ENCODE data around the gene ENDOV.
A peak's percentile ranks its signal among the peaks of the same experiment; 100 is the strongest.

Gene ENDOV

GRCh38 chr17:80474961-80475909 is 60.3 kb downstream of the ENDOV start:
- TF ChIP-seq CTCF (conservative IDR thresholded peaks at IDR 0.05), result no peak
- H3K27ac ChIP-seq, result peak overlapping the region; percentile 60

- H3K27ac ChIP-seq, result peak within 1 kb of the TSS; percentile 60; the same call in 1 of the 2 replicates
Observed at GRCh38 chr17:80475910-80476876, 61.2 kb downstream of the ENDOV start, which contains the start of gene NPTX1. Gene NPTX1 (minus strand): TSS chr17:80476607. CDS start chr17:80476446, 161 bp downstream.

GRCh38 chr17:80476877-80477646 is 62.1 kb downstream of the ENDOV start:
- TF ChIP-seq CTCF (conservative IDR thresholded peaks at IDR 0.05), result no peak
- no peak overlapping the region for H3K27ac ChIP-seq

More at GRCh38 chr17:80475910-80476876, 61.2 kb downstream of the ENDOV start, which contains the start of gene NPTX1:
- TF ChIP-seq CTCF (conservative IDR thresholded peaks at IDR 0.05), result no peak

- no peak overlapping the region; the same call in 1 of the 2 replicates for H3K27ac ChIP-seq
- TF ChIP-seq CTCF (conservative IDR thresholded peaks at IDR 0.05), result peak; percentile 84
Observed at GRCh38 chr17:80477647-80478478, 62.9 kb downstream of the ENDOV start.

GRCh38 chr17:80478487-80479245 is 63.7 kb downstream of the ENDOV start:
- no peak overlapping the region; the same call in 1 of the 2 replicates for H3K27ac ChIP-seq
- TF ChIP-seq CTCF (conservative IDR thresholded peaks at IDR 0.05), result no peak

- no peak for TF ChIP-seq CTCF (conservative IDR thresholded peaks at IDR 0.05)
- no peak overlapping the region for H3K27ac ChIP-seq
Observed at GRCh38 chr17:80479246-80479566, 64.2 kb downstream of the ENDOV start.

Measured in VCaP (cell line).